Activated CD8-positive, alpha-beta memory T cell treated with anti-CD3 and anti-CD28 coated beads, Interleukin-2, amount 50 U/mL, for 24 hours (primary cell): ENCODE results near the gene UNC5B.
"Not testable (repeated sequence)": the region's sequence is repeated elsewhere in the genome, so short reads cannot be mapped to it uniquely, and the experiment has no call there.

Experiments used
- DNase-seq: peaks from one replicate; pipeline ENCODE4 v3.0.0-alpha.2; 2020; ENCODE audit errors: extremely low read depth

Gene UNC5B

DNA sequence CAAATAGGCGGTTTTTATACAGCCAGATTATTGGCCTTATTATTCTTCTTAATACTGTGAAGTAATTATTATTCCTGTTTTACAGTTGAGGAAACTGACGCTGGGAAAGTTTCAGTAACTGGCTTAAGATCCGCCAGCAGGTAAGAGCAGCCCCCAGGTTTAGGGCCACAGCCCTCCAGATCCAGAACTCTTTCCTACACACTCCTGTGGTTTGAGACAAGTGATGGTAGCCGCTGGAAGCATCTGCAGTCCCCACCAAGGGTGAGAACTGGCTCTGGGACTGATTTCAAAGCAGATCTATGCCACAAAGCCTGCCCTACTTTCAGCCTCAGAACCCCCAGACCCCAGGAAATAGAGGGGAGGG is 3.0 kb upstream of the UNC5B start:
- DNase-seq, result no peak

GRCh38 chr10:71209731-71210541 is 2.4 kb upstream of the UNC5B start:
- DNase-seq, result no peak

- no peak for DNase-seq
Measured at GRCh38 chr10:71210542-71210871, 1.9 kb upstream of the UNC5B start.

DNA sequence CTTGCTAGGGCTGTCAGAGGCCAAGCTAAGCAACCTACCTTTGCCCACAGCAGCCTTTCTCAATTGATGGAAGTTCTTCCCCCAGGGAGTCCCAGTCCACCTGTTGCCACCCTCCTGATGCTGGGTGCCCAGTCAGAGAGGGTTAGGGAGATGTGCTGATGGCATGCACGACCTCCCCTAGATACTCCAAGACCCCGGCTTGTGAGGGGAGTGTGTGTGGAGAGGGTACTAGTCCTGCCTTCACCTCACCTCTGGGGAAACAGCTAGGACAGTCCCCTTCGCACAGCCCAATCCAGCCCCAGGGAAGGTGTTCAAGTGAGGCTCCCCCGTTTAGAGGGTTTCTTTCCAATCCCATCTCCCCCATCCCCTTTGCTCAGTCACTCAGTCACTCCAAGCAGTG is 1.3 kb upstream of the UNC5B start:
- DNase-seq, result no peak

DNA sequence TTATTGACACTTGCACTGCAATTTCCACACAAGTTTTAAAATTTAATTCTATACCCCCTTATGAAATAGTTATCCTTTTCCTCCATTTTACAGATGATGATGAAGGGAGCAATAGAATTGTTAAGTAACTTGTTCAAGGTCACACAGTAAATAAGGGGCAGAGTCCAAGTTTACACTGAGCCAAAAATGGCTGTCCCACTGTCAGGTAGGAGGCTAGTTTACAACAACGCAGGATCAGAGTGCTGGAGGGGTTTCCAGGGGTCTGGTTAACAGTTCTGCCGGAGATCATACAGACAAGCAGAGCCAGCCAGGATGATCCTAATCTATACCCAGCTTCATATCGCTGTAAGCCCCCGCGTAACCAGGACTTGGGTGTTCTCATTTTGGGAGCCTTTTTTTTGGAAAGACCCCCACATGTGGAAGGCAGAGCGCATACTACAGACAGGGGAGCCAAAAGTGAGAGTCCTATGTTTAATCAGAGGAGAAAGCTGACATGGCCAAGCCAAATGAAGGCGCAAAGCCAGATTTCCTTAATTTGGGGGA is 524 bp upstream of the UNC5B start:
- DNase-seq, result no peak

GRCh38 chr10:71213127-71213621 is 804 bp downstream of the UNC5B start:
- no peak for DNase-seq

DNA sequence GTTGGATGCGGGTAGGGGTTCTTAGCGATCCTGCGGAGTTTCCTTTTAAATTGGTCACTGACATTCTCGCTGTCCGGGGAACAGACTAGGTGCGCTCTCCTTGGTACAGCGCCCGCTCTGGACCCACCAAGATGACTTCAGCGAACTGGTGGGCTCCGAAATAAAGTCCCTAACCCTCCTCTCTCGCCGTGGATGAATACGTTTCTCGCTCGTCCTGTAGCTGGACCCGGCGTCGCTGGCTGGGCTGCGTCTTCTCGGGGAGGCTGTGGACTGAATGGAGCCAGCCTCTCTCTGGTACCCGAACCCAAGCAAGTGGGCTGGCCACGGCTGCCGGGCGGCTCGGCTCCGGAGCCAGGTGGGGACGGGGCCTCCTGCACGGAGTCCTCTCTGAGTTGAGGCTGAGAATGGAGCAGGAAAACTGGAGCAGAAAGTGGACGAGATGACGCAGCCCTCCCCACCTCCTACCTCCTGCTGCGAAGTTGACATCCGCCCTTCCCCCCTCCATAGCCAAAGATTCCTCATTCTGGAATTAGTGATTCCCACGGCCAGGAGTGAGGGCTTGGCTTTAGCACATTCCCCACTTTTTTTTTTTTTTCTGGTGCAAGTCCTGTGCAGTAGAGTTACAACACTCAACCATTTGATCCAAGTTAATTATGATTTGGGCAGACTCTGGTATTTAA is 1.5 kb downstream of the UNC5B start:
- DNase-seq, result no peak

DNA sequence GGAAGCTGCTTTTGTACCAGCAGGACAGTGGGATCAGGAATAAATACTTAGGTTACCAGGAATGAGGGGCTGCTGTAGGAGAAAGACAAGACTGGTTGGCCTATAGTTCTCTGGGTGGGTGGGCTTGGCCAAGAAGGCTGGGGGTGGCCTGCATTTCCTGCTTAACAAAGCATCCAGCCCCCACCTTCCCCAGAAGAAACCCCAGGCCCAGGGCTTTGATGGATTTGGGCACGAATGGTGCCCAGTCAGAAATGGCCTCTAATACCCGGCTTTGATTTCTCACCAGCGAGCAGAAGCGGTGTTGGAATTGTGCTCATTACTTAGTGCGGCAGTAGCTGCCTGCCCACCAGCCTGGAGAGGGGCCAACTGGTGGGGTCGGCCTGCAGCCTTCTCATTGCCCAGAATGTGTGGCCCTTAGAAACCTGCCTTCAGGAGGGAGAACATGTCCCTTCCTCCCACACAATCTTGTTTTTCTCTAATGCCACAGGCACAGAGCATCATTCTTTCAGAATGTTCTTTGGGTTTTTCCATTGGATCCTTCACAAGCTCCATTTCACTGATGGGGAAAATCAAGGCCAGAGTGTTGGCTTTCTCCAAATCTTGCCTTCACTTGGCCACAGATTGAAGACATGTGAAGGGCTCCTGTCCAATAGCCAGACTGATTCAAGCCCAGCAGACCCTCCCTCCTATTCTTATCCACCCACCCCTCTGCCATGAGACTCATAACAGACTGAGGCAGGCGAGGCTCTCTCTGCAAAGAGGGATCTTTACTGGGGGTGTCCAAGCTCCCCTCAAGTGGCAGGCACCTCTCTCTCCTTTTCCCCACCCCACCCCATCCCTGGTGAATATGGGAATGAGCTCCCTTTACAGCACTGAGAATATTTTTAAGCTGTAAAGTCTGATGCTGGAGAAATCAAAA is 2.5 kb downstream of the UNC5B start:
- DNase-seq, result no peak

- no peak for DNase-seq
Measured at GRCh38 chr10:71216363-71216695, 4.0 kb downstream of the UNC5B start.

DNA sequence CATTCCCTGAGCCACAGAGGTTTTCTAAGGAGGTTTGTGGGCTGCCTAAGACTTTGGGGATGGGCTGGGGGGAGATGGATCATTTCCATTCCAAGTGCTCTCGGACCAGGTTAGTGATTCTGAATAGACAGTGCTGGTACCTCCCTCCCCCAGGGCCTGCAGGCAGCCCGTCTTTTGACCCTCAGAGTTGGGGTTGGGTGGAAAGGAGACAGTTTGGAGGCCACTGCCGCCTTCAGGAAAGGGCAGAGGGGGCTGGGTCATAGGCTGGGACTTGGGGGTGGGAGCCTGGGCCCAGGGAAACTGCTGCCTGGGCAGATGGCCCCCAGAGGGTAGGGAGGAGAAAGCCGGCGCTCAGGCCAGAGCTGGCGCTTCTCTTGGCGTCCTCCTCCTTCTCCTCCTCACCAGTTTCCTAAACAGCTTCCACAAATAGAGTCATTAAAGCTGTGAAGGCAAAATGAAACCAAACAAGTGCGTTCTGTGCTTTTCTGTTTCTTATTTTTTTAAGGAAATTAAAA is 4.4 kb downstream of the UNC5B start:
- no peak for DNase-seq

GRCh38 chr10:71217266-71218045 is 5.1 kb downstream of the UNC5B start:
- no peak for DNase-seq

- no peak for DNase-seq
Measured at GRCh38 chr10:71218046-71218650, 5.8 kb downstream of the UNC5B start.

GRCh38 chr10:71218651-71219050 is 6.3 kb downstream of the UNC5B start:
- no peak for DNase-seq

DNA sequence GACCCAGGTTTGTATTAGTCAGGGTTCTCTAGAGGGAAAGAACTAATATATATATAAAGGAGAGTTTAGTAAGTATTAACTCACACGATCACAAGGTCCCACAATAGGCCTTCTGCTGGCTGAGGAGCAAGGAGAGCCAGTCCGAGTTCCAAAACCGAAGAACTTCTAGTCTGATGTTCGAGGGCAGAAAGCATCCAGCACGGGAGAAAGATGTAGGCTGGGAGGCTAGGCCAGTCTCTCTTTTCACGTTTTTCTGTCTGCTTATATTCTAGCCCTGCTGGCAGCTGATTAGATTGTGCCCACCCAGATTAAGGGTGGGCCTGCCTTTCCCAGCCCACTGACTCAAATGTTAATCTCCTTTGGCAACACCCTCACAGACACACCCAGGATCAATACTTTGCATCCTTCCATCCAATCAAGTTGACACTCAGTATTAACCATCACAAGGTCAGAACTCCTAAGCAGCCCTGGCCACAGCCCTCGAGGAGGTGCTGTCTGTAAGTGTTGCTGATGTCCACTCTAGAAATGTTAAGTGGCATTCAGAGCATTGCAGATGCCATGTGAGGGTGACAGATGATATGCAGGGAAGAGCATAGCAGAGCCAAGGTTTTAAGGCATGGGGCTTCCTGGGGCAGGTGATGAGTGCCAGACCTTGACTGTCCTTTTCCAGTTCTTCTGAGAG is 7.0 kb downstream of the UNC5B start:
- not testable (repeated sequence) for DNase-seq

GRCh38 chr10:71219918-71220688 is 7.7 kb downstream of the UNC5B start:
- DNase-seq, result no peak

- DNase-seq, result no peak
Measured at GRCh38 chr10:71220689-71221540, 8.5 kb downstream of the UNC5B start.

- no peak for DNase-seq
Measured at GRCh38 chr10:71221586-71222202, 9.3 kb downstream of the UNC5B start.
